ENCODE measurements around the gene CMIP. TPM values are rescaled to one million over a fixed set of nuclear protein-coding genes. Genes with fewer than 3 reads are reported as not detected.

Gene CMIP
- polyA plus RNA-seq, 3 donors, result 0.85 to 61.9 (median 0.93) TPM

DNA sequence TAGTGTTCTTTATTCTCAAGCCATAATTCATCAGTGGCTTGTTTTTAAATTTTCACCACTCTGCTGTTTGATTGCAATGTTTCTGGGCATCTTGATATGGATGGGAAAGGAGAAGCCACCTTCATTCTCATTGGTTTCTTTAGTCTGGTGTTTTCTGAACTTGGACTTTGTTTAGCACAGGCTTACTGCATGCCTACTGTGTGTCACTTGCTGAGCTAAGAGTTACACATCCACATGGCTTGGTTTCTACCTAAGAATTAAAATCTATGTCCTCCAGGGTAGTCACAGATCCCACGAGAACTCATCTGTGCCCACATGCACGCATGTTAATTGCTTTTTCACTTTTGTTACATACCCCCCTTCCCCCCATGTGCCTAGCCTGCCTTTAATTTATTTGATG is 4.6 kb downstream of the CMIP start:
- DNase-seq, result no peak
- Histone ChIP-seq H2AFZ (ENCODE audit: insufficient read depth, low read depth, low read length, poor library complexity, severe bottlenecking) (no peak overlapping the region), H3K27me3 (ENCODE audit: control insufficient read depth in 2 of 2, insufficient read depth in 2 of 2, low read length in 2 of 2) (no peaks in the 10 kb centered on the region), H3K27ac (ENCODE audit: low read depth in 1 of 2, low read length in 2 of 2) (peak overlapping the region in 1 of 2 donors; percentile 97), H3K4me2 (replicated peaks; ENCODE audit: extremely low read depth, low read length, poor library complexity, severe bottlenecking) (peak overlapping the region; percentile 90), H3K9ac (ENCODE audit: insufficient read depth, low read length, poor library complexity, severe bottlenecking) (no peak overlapping the region), H3K36me3 (replicated peaks in 1 of 2; ENCODE audit: control insufficient read depth in 1 of 2, insufficient read depth in 2 of 2, low read length in 2 of 2) (peaks cover 0 to 17% of the 10 kb centered on the region in 2 donors), H3K79me2 (ENCODE audit: insufficient read depth, low read length) (peaks cover 92% of the 10 kb centered on the region), H3K4me3 (replicated peaks in 1 of 3; ENCODE audit: low read depth in 2 of 3, low read length in 3 of 3) (peak overlapping the region in 1 of 3 experiments; percentile 94), H3K9me3 (replicated peaks in 1 of 2; ENCODE audit: control insufficient read depth in 1 of 2, insufficient read depth in 1 of 2, low read length in 2 of 2) (no peaks in the 10 kb centered on the region), H4K20me1 (ENCODE audit: insufficient read depth, low read length) (peaks cover 85% of the 10 kb centered on the region), H3K4me1 (ENCODE audit: control insufficient read depth in 1 of 2, insufficient read depth in 2 of 2, low read length in 2 of 2) (peaks cover 76 to 77% of the 10 kb centered on the region in 2 donors)
- Mint-ChIP-seq H3K27ac (peak overlapping the region in 2 of 7 donors; percentile 54 to 60), H3K4me3 (peak overlapping the region; percentile 15 to 99), H3K36me3 (peaks cover 41 to 50% of the 10 kb centered on the region in 2 donors), H3K9me3 (peaks cover 0 to 2% (median 0%) of the 10 kb centered on the region in 7 donors), H3K27me3 (ENCODE audit: low read depth in 3 of 3) (no peaks in the 10 kb centered on the region), H3K4me1 (peaks cover 70% of the 10 kb centered on the region)
- TF ChIP-seq, protein P1, sequence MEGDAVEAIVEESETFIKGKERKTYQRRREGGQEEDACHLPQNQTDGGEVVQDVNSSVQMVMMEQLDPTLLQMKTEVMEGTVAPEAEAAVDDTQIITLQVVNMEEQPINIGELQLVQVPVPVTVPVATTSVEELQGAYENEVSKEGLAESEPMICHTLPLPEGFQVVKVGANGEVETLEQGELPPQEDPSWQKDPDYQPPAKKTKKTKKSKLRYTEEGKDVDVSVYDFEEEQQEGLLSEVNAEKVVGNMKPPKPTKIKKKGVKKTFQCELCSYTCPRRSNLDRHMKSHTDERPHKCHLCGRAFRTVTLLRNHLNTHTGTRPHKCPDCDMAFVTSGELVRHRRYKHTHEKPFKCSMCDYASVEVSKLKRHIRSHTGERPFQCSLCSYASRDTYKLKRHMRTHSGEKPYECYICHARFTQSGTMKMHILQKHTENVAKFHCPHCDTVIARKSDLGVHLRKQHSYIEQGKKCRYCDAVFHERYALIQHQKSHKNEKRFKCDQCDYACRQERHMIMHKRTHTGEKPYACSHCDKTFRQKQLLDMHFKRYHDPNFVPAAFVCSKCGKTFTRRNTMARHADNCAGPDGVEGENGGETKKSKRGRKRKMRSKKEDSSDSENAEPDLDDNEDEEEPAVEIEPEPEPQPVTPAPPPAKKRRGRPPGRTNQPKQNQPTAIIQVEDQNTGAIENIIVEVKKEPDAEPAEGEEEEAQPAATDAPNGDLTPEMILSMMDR (IDR thresholded peaks at IDR 0.05), result no peak
- WGBS (ENCODE audit: insufficient coverage), result no CpG with 5 or more reads among the region's 2 CpGs
- intact Hi-C loops (cut with micrococcal nuclease), result loop anchor here in 1 of 2 donors (5.0 kb wide), 1 partner anchor 33 kb away; no protein-coding TSS in a partner anchor

DNA sequence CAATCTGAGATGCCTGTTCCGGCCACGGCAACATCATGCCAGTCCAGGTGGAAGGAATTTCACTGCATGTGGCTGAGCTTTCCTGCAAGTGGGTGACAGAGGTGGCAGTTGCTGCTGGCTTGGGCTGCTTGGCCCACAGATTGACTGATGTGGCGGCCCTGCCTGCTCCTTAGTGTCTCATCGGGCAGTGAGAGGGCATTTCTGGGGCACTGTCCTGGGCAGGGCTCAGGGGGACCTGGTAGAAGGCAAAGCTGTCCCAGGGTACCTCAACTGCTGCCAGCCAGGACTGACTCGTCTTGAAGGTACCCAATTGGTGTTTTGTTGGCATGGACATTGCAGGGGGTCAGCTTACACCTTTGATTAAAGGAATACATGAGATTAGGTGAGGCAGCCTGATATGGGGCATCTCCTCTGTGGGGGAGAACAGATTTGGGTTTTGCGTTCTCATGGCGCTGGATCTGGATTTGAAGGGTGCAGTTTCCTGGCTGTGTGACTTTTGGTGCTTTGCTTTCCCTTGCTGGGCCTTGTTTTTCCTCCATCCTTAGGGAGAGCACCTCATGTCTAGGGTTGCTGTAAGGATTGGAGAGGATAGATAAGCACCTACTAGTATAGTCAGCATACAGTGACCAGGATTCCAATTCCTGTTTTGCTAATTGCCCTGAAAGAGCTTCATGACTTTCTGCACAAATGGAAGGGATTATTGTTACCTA is 5.4 kb downstream of the CMIP start:
- TF ChIP-seq, protein P1 (IDR thresholded peaks at IDR 0.05), result no peak
- Histone ChIP-seq H3K4me2 (replicated peaks; ENCODE audit: extremely low read depth, low read length, poor library complexity, severe bottlenecking) (peak overlapping the region; percentile 90), H3K9ac (ENCODE audit: insufficient read depth, low read length, poor library complexity, severe bottlenecking) (no peak overlapping the region), H3K27ac (ENCODE audit: low read depth in 1 of 2, low read length in 2 of 2) (peak overlapping the region in 1 of 2 donors; percentile 34), H3K36me3 (replicated peaks in 1 of 2; ENCODE audit: control insufficient read depth in 1 of 2, insufficient read depth in 2 of 2, low read length in 2 of 2) (peaks cover 0 to 17% of the 10 kb centered on the region in 2 donors), H3K4me3 (replicated peaks in 1 of 3; ENCODE audit: low read depth in 2 of 3, low read length in 3 of 3) (peak overlapping the region in 1 of 3 experiments; percentile 94), H3K27me3 (ENCODE audit: control insufficient read depth in 2 of 2, insufficient read depth in 2 of 2, low read length in 2 of 2) (no peaks in the 10 kb centered on the region), H3K79me2 (ENCODE audit: insufficient read depth, low read length) (peaks cover 99% of the 10 kb centered on the region), H4K20me1 (ENCODE audit: insufficient read depth, low read length) (peaks cover 93% of the 10 kb centered on the region), H2AFZ (ENCODE audit: insufficient read depth, low read depth, low read length, poor library complexity, severe bottlenecking) (no peak overlapping the region), H3K4me1 (ENCODE audit: control insufficient read depth in 1 of 2, insufficient read depth in 2 of 2, low read length in 2 of 2) (peaks cover 77 to 81% of the 10 kb centered on the region in 2 donors), H3K9me3 (replicated peaks in 1 of 2; ENCODE audit: control insufficient read depth in 1 of 2, insufficient read depth in 1 of 2, low read length in 2 of 2) (no peaks in the 10 kb centered on the region)
- Mint-ChIP-seq H3K4me1 (peaks cover 77% of the 10 kb centered on the region), H3K36me3 (peaks cover 45 to 53% of the 10 kb centered on the region in 2 donors), H3K9me3 (peaks cover 0 to 2% (median 0%) of the 10 kb centered on the region in 7 donors), H3K27ac (peak overlapping the region in 5 of 7 donors; percentile 34 to 80 (median 73)), H3K27me3 (ENCODE audit: low read depth in 3 of 3) (no peaks in the 10 kb centered on the region), H3K4me3 (peak overlapping the region; percentile 48 to 49)
- intact Hi-C loops (cut with micrococcal nuclease), result loop anchor here in 1 of 2 donors (5.0 kb wide), 2 partner anchors 32 to 38 kb away; no protein-coding TSS in a partner anchor
- no peak for DNase-seq
- 89% methylated on average over 7 of the region's 7 CpGs for WGBS (ENCODE audit: insufficient coverage)

Measured in CD14-positive monocyte (primary cell).